ENCODE results near the gene ABCB7. TPM values are rescaled to one million over a fixed set of nuclear protein-coding genes. Genes with fewer than 3 reads are reported as not detected.
"Not testable (repeated sequence)": the region's sequence is repeated elsewhere in the genome, so short reads cannot be mapped to it uniquely, and the experiment has no call there.

Gene ABCB7
- total RNA-seq, 1 donor from 2014 or later, result 32.7 TPM

GRCh38 chrX:75051047-75051446 is 105.0 kb downstream of the ABCB7 start:
- DNase-seq (ENCODE audit: low read depth), result no peak
- H3K4me3 ChIP-seq (ENCODE audit: low read depth, low read length), result no peak overlapping the region
- TF ChIP-seq, protein P1, sequence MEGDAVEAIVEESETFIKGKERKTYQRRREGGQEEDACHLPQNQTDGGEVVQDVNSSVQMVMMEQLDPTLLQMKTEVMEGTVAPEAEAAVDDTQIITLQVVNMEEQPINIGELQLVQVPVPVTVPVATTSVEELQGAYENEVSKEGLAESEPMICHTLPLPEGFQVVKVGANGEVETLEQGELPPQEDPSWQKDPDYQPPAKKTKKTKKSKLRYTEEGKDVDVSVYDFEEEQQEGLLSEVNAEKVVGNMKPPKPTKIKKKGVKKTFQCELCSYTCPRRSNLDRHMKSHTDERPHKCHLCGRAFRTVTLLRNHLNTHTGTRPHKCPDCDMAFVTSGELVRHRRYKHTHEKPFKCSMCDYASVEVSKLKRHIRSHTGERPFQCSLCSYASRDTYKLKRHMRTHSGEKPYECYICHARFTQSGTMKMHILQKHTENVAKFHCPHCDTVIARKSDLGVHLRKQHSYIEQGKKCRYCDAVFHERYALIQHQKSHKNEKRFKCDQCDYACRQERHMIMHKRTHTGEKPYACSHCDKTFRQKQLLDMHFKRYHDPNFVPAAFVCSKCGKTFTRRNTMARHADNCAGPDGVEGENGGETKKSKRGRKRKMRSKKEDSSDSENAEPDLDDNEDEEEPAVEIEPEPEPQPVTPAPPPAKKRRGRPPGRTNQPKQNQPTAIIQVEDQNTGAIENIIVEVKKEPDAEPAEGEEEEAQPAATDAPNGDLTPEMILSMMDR (conservative IDR thresholded peaks at IDR 0.05; ENCODE audit: low read depth, low read length), result no peak

DNA sequence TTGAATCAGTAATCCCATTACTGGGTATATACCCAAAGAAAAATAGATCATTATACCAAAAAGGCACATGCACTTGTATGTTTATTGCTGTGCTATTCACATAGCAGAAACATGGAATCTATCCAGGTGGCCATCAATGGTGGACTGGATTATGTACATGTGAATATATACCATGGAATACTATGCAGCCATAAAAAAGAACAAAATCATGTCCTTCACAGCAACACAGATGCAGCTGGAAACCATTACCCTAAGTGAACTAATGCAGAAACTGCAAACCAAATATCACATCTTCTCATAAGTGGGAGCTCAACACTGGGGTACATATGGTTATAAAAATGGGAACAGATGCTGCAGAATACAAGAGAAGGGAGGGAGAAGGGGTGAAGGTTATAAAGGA is 110.7 kb downstream of the ABCB7 start:
- TF ChIP-seq, protein P1 (conservative IDR thresholded peaks at IDR 0.05; ENCODE audit: low read depth, low read length), result no peak
- no peak overlapping the region for H3K4me3 ChIP-seq (ENCODE audit: low read depth, low read length)
- DNase-seq (ENCODE audit: low read depth), result no peak

GRCh38 chrX:75044142-75044541 is 111.9 kb downstream of the ABCB7 start:
- DNase-seq (ENCODE audit: low read depth), result not testable (repeated sequence)

DNA sequence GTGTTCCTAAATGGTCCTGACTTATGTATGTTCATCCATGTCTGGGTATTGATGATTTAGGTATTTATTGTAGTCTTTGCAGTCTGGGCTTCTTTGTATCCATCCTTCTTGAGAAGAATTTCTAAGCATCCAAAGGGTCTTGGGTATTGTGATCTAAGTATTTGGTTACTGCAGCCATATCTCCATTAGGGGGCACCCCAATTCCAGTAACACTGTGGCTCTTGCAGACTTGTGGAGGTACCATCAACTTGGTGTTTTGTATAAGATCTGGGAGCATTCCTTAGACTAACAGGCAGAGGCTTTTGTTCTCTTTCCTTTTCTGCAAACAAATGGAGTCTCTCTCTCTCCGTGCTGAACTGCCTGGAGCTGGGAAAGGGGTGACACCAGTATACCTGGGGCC is 117.2 kb downstream of the ABCB7 start:
- H3K4me3 ChIP-seq (ENCODE audit: low read depth, low read length), result no peak overlapping the region
- TF ChIP-seq, protein P1 (conservative IDR thresholded peaks at IDR 0.05; ENCODE audit: low read depth, low read length), result peak; percentile 29
- no peak for DNase-seq (ENCODE audit: low read depth)

More at GRCh38 chrX:75044142-75044541, 111.9 kb downstream of the ABCB7 start:
- not testable (repeated sequence) for H3K4me3 ChIP-seq (ENCODE audit: low read depth, low read length)

Other genes with a start within 250 kb of the ABCB7 start
- gene NEXMIF, start 230.8 kb downstream of the ABCB7 start, total RNA-seq, result under 0.01 and 0.07 TPM in 2 replicates
- gene UPRT, start 117.8 kb upstream of the ABCB7 start, total RNA-seq, result 6.3 and 16.1 TPM in 2 replicates

Measured in epithelial cell of proximal tubule (primary cell).